Stimulated activated CD8-positive, alpha-beta memory T cell treated with anti-CD3 and anti-CD28 coated beads, Interleukin-15, amount 100 ng/mL, for 24 hours (primary cell): Measurements from ENCODE around the gene RHOG.

Experiments
- DNase-seq: peaks from one replicate; pipeline ENCODE4 v3.0.0-alpha.2; 2020; ENCODE audit warnings: low read depth

Gene RHOG

GRCh38 chr11:3859373-3859881 lies 18.7 kb upstream of the RHOG start:
- DNase-seq, result no peak

- DNase-seq, result no peak
These were observed 16.9 kb upstream of the RHOG start for GRCh38 chr11:3857628-3858027.

- DNase-seq, result no peak
These were observed 16.2 kb upstream of the RHOG start for GRCh38 chr11:3856856-3857553.

- DNase-seq, result no peak
These were observed 15.2 kb upstream of the RHOG start for GRCh38 chr11:3855808-3856491.

GRCh38 chr11:3854977-3855807 lies 14.4 kb upstream of the RHOG start, which contains the start of gene STIM1:
Gene STIM1, plus strand, starts transcription at chr11:3855664. Its CDS starts 607 bp downstream, at chr11:3856271.
- peak; percentile 93 for DNase-seq

GRCh38 chr11:3854660-3854976 lies 13.9 kb upstream of the RHOG start:
- no peak for DNase-seq

GRCh38 chr11:3853899-3854659 lies 13.3 kb upstream of the RHOG start:
- peak; percentile 21 for DNase-seq

GRCh38 chr11:3853545-3853842 lies 12.7 kb upstream of the RHOG start:
- DNase-seq, result no peak

GRCh38 chr11:3849297-3849874 lies 8.6 kb upstream of the RHOG start:
- DNase-seq, result no peak

GRCh38 chr11:3845670-3846069 lies 4.9 kb upstream of the RHOG start:
- DNase-seq, result no peak

GRCh38 chr11:3845246-3845645 lies 4.5 kb upstream of the RHOG start:
- no peak for DNase-seq

GRCh38 chr11:3843326-3843725 lies 2.6 kb upstream of the RHOG start:
- DNase-seq, result no peak

- peak; percentile 69 for DNase-seq
These were observed 929 bp upstream of the RHOG start for GRCh38 chr11:3841426-3842350.

- DNase-seq, result no peak
These were observed 522 bp downstream of the RHOG start for GRCh38 chr11:3840004-3840869.

- DNase-seq, result no peak
These were observed 2.3 kb downstream of the RHOG start for GRCh38 chr11:3838504-3838903.

GRCh38 chr11:3837793-3838192 lies 3.0 kb downstream of the RHOG start:
- DNase-seq, result no peak

- no peak for DNase-seq
These were observed 3.9 kb downstream of the RHOG start for GRCh38 chr11:3836903-3837302.

- DNase-seq, result no peak
These were observed 5.0 kb downstream of the RHOG start for GRCh38 chr11:3835751-3836150.

- DNase-seq, result no peak
These were observed 5.9 kb downstream of the RHOG start for GRCh38 chr11:3834664-3835461.
